Endothelial cell of umbilical vein (primary cell): ENCODE measurements around the gene ARID1B. TPM values are rescaled to one million over a fixed set of nuclear protein-coding genes. Genes with fewer than 3 reads are reported as not detected.

Experiments used
- BruUV-seq: library from RNA; stranded (reverse); fragments of 400-500 nt; replicated peaks from 2 replicates; lab custom pipeline; 2021; lab: Mats Ljungman, UMichigan
- CTCF ChIA-PET: fragments of 300-600, 350-600 bp; sonication (Branson Sonifier 250); formaldehyde crosslinking; loops from one replicate; lab custom pipeline; 2021; ENCODE audit warnings: antibody characterized with exemption, inconsistent platforms; lab: Charles Lee
- POLR2A ChIA-PET: fragments of 300-600, 350-600 bp; sonication (Branson Sonifier 250); formaldehyde crosslinking; loops from one replicate; lab custom pipeline; 2021; ENCODE audit warnings: antibody characterized with exemption, inconsistent platforms; lab: Charles Lee
- DNase-seq: peaks from one replicate; pipeline ENCODE4 v3.0.0-alpha.2; 2011; ENCODE audit warnings: low read depth, low spot score
- FAIRE-seq: peaks from 2 replicates; lab custom pipeline; 2011; peaks lifted over from hg19 to GRCh38; lab: Jason Lieb, UNC
- H2AFZ ChIP-seq: 2 replicates; pipeline ENCODE4 v1.6.0; 2012; ENCODE audit warnings: low read depth, low read length, control low read depth, inconsistent platforms
- H3K27ac ChIP-seq: 2 replicates; pipeline ENCODE4 v1.5.1; 2011; ENCODE audit warnings: low read depth, mild to moderate bottlenecking, control low read depth, low read length, moderate library complexity; ENCODE audit not compliant: insufficient read depth
- H3K27me3 ChIP-seq, 2 experiments: 2 replicates each; pipeline versions ENCODE4 v1.6.0 to v1.6.1; 2011; ENCODE audit warnings: low read length in 2 of 2, mixed read lengths in 1 of 2; ENCODE audit not compliant: control insufficient read depth in 2 of 2, insufficient read depth in 2 of 2
- H3K36me3 ChIP-seq, 2 experiments: 2 replicates in 1 of 2; 3 replicates in 1 of 2; pipeline ENCODE4 v1.5.1; 2011; ENCODE audit warnings: low read length in 2 of 2, mild to moderate bottlenecking in 1 of 2, moderate library complexity in 1 of 2; ENCODE audit not compliant: control insufficient read depth in 2 of 2, insufficient read depth in 2 of 2; ENCODE audit errors: extremely low read depth in 1 of 2
- H3K4me1 ChIP-seq: 3 replicates; pipeline ENCODE4 v1.5.1; 2011; ENCODE audit warnings: mild to moderate bottlenecking, low read length; ENCODE audit not compliant: control insufficient read depth, insufficient read depth; ENCODE audit errors: extremely low read depth
- H3K4me2 ChIP-seq: 2 replicates; pipeline ENCODE4 v1.6.1; 2011; ENCODE audit warnings: low read length, control low read depth, mixed read lengths; ENCODE audit not compliant: insufficient read depth
- H3K4me3 ChIP-seq, 3 experiments: fragments of 200-600 bp in 1 of 3; sonication (generic), shearing (Covaris generic) in 1 of 3; replicated peaks in 1 of 3; 2 replicates each; pipeline ENCODE4 v1.5.1; 2011 to 2016; ENCODE audit warnings: control low read depth in 3 of 3, low read length in 3 of 3, mild to moderate bottlenecking in 2 of 3, inconsistent platforms in 1 of 3, low read depth in 1 of 3, moderate library complexity in 1 of 3; ENCODE audit not compliant: insufficient read depth in 1 of 3
- H3K79me2 ChIP-seq: 2 replicates; pipeline ENCODE4 v1.6.0; 2012; ENCODE audit warnings: low read length, inconsistent platforms; ENCODE audit not compliant: control insufficient read depth, insufficient read depth
- H3K9ac ChIP-seq: replicated peaks from 2 replicates; pipeline ENCODE3; 2011; ENCODE audit warnings: low read length, control low read depth; ENCODE audit not compliant: insufficient read depth; ENCODE audit errors: extremely low read depth
- H3K9me1 ChIP-seq: replicated peaks from 3 replicates; pipeline ENCODE4 v1.6.0; 2011; ENCODE audit warnings: mild to moderate bottlenecking, low read length; ENCODE audit not compliant: control insufficient read depth, insufficient read depth; ENCODE audit errors: extremely low read depth
- H3K9me3 ChIP-seq: replicated peaks from 2 replicates; pipeline ENCODE4 v1.5.1; 2012; ENCODE audit warnings: low read length, inconsistent platforms; ENCODE audit not compliant: control insufficient read depth, insufficient read depth
- H4K20me1 ChIP-seq: replicated peaks from 2 replicates; pipeline ENCODE3; 2011; ENCODE audit warnings: mild to moderate bottlenecking, low read length; ENCODE audit not compliant: control insufficient read depth, insufficient read depth; ENCODE audit errors: extremely low read depth
- CTCF ChIP-seq, 2 donors: IDR thresholded peaks; 1 replicate in 1 of 2; 2 replicates in 1 of 2; pipeline ENCODE4 v1.5.1; 2011; ENCODE audit warnings: low read length in 2 of 2, mild to moderate bottlenecking in 2 of 2, moderate library complexity in 2 of 2, control low read depth in 1 of 2, inconsistent platforms in 1 of 2, low read depth in 1 of 2; ENCODE audit not compliant: insufficient read depth in 1 of 2; ENCODE audit errors: extremely low read depth in 1 of 2
- EZH2 ChIP-seq: IDR thresholded peaks from 2 replicates; pipeline ENCODE4 v1.6.1; 2012; ENCODE audit warnings: borderline replicate concordance, low read depth, mild to moderate bottlenecking, moderate library complexity, low read length, inconsistent platforms; ENCODE audit not compliant: severe bottlenecking
- GATA2 ChIP-seq: IDR thresholded peaks from 2 replicates; pipeline ENCODE4 v1.7.0; 2011; ENCODE audit warnings: low read depth, mild to moderate bottlenecking, moderate library complexity, mixed read lengths, low read length; ENCODE audit not compliant: insufficient read length, insufficient read depth
- JUN ChIP-seq: IDR thresholded peaks from 2 replicates; pipeline ENCODE4 v1.6.1; 2011; ENCODE audit warnings: borderline replicate concordance, low read depth; ENCODE audit not compliant: insufficient read length, insufficient read depth
- MYC ChIP-seq: IDR thresholded peaks from one replicate; pipeline ENCODE4 v1.6.1; 2011; ENCODE audit warnings: mild to moderate bottlenecking, low read depth, low read length
- POLR2AphosphoS5 ChIP-seq: IDR thresholded peaks from 2 replicates; pipeline ENCODE4 v1.6.1; 2012; ENCODE audit warnings: low read depth, mild to moderate bottlenecking, control low read depth, low read length, moderate library complexity; ENCODE audit not compliant: insufficient read depth
- dilution Hi-C: fragments of 300-500 bp; cut with MboI; formaldehyde crosslinking; loops from one replicate; pipeline ENCODE4 v1.15.0; 2019; ENCODE audit warnings: low sequenced_read_pairs; ENCODE audit not compliant: extremely low pct_ligation_motif_present
- intact Hi-C: fragments of 100-400 bp; cut with micrococcal nuclease; formaldehyde crosslinking; loops from one replicate; pipeline ENCODE4 v1.10.0; 2022
- polyA plus RNA-seq, 4 experiments: library from polyadenylated mRNA; depleted of rRNA in 3 of 4; stranded (reverse) in 3 of 4; unstranded in 1 of 4; fragments of >200 nt; gene quantifications; 2 replicates each; pipeline versions ENCODE4 v1.2.1 to v1.2.3, GENCODE V29; 2011 to 2012; ENCODE audit warnings: missing spikeins in 1 of 4
- total RNA-seq: library from RNA; stranded (reverse); gene quantifications from 2 replicates; pipeline ENCODE4 v1.2.3, GENCODE V29; 2021
- TF ChIP-seq, protein P1 (sequence below): IDR thresholded peaks from 2 replicates; pipeline ENCODE4 v1.6.1; 2011; ENCODE audit not compliant: insufficient read depth, insufficient read length

ARID1B gene
- total and polyA plus RNA-seq, 2 donors (not counting 3 experiments of a cell fraction or from before 2014, with no cell fraction given), result 21.8 to 89.5 TPM

- dilution Hi-C loops, result no loop called here
Measured at GRCh38 chr6:156928126-156928525, 150.9 kb downstream of the ARID1B start.

More at GRCh38 chr6:156928126-156928525, 150.9 kb downstream of the ARID1B start:
- FAIRE-seq (no peak), DNase-seq (no peak)
- no peak overlapping the region for H3K9ac ChIP-seq
- H4K20me1 ChIP-seq, result peaks cover 2% of the 10 kb centered on the region
- TF ChIP-seq, protein P1, sequence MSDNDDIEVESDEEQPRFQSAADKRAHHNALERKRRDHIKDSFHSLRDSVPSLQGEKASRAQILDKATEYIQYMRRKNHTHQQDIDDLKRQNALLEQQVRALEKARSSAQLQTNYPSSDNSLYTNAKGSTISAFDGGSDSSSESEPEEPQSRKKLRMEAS, result no peak
- no peak for TF ChIP-seq JUN
- TF ChIP-seq GATA2, result no peak
- no peak for TF ChIP-seq CTCF (IDR thresholded peaks at IDR 0.05; ENCODE audit: extremely low read depth in 1 of 2, insufficient read depth in 1 of 2, low read depth in 1 of 2, low read length in 2 of 2)
- TF ChIP-seq EZH2, result no peak
- TF ChIP-seq MYC, result no peak
- TF ChIP-seq POLR2AphosphoS5, result no peak
- POLR2A ChIA-PET, result no interaction called here
- no peaks in the 10 kb centered on the region for H3K4me1 ChIP-seq
- no peak overlapping the region for H3K27ac ChIP-seq
- no peaks in the 10 kb centered on the region for H3K9me3 ChIP-seq
- H3K4me2 ChIP-seq, result no peak overlapping the region
- BruUV-seq, result no TSS peak
- intact Hi-C loops, result no loop called here
- H3K79me2 ChIP-seq, result peaks cover 31% of the 10 kb centered on the region
- no peaks in the 10 kb centered on the region for H3K9me1 ChIP-seq
- H3K27me3 ChIP-seq, result no peaks in the 10 kb centered on the region
- H3K4me3 ChIP-seq, result no peak overlapping the region
- H2AFZ ChIP-seq, result no peak overlapping the region
- H3K36me3 ChIP-seq, result no peaks in the 10 kb centered on the region
- CTCF ChIA-PET, result no interaction called here
